ENCODE measurements around the gene DNAJB9. TPM values are rescaled to one million over a fixed set of nuclear protein-coding genes. Genes with fewer than 3 reads are reported as not detected.

Gene DNAJB9
- total and polyA plus RNA-seq, 9 of the 15 experiments (the other 6 are each of a cell fraction or from before 2014, with no cell fraction given) = 4.3 to 34.2 (median 9.6) TPM

GRCh38 chr7:108570146-108570755 is 577 bp downstream of the DNAJB9 start (continued):
- TF ChIP-seq ZNF785 (CRISPR knock-in tag; IDR thresholded peaks at IDR 0.05) (no peak), ZNF778 (CRISPR knock-in tag; IDR thresholded peaks at IDR 0.05) (no peak), SIRT6 (IDR thresholded peaks at IDR 0.05; ENCODE audit: low read depth, low read length) (no peak), YBX1 (IDR thresholded peaks at IDR 0.05) (no peak), ZNF75A (CRISPR knock-in tag; IDR thresholded peaks at IDR 0.05) (0 out of 2 replicates have a peak, but pooled peaks have one; percentile 44), SIN3A (IDR thresholded peaks at IDR 0.05; ENCODE audit: borderline replicate concordance in 2 of 2, control insufficient read depth in 1 of 2, low read depth in 2 of 2, low read length in 2 of 2) (peak in 1 of 2 experiments; percentile 18; a peak in 1 of 4 replicates), TSC22D4 (tag; IDR thresholded peaks at IDR 0.05) (no peak), E4F1 (CRISPR knock-in tag; IDR thresholded peaks at IDR 0.05; ENCODE audit: borderline replicate concordance) (no peak), ZBTB9 (CRISPR knock-in tag; IDR thresholded peaks at IDR 0.05) (no peak), SETDB1 (IDR thresholded peaks at IDR 0.05; ENCODE audit: low read length) (no peak), HNRNPLL (IDR thresholded peaks at IDR 0.05; ENCODE audit: low read depth, low read length, poor library complexity, severe bottlenecking) (peak; percentile 76), BCOR (IDR thresholded peaks at IDR 0.05) (no peak; the same call in 1 of the 2 replicates), MAZ (CRISPR knock-in tag; conservative IDR thresholded peaks at IDR 0.05 in 1 of 2, IDR thresholded peaks at IDR 0.05 in 1 of 2) (0 out of 4 replicates have a peak, but pooled peaks of 1 of the 2 experiments have one; percentile 22), MIER1 (IDR thresholded peaks at IDR 0.05; ENCODE audit: low read depth) (0 out of 2 replicates have a peak, but pooled peaks have one; percentile 43), ETV1 (tag; conservative IDR thresholded peaks at IDR 0.05; ENCODE audit: low read depth) (no peak), POLR2A (conservative IDR thresholded peaks at IDR 0.05) (no peak), CBFB (CRISPR knock-in tag; IDR thresholded peaks at IDR 0.05) (0 out of 2 replicates have a peak, but pooled peaks have one; percentile 25), ZC3H8 (IDR thresholded peaks at IDR 0.05) (no peak), SMARCB1 (IDR thresholded peaks at IDR 0.05; ENCODE audit: insufficient read length, low read depth) (no peak), NEUROD1 (IDR thresholded peaks at IDR 0.05; ENCODE audit: borderline replicate concordance, low read depth, low read length, partially characterized antibody) (no peak), CBFA2T3 (IDR thresholded peaks at IDR 0.05) (no peak), NR4A1 (CRISPR knock-in tag; IDR thresholded peaks at IDR 0.05) (no peak), NR4A1 (tag; IDR thresholded peaks at IDR 0.05) (no peak), ZKSCAN8 (CRISPR knock-in tag; IDR thresholded peaks at IDR 0.05) (no peak), SP2 (IDR thresholded peaks at IDR 0.05; ENCODE audit: extremely low read depth, low read depth, low read length, poor library complexity, severe bottlenecking) (no peak), CREM (IDR thresholded peaks at IDR 0.05; ENCODE audit: low read depth) (peak; percentile 45; the same call in 1 of the 2 replicates), COPS2 (conservative IDR thresholded peaks at IDR 0.05) (no peak), SP1 (CRISPR knock-in tag; IDR thresholded peaks at IDR 0.05) (peak; percentile 54; the same call in 1 of the 2 replicates), TCF7 (IDR thresholded peaks at IDR 0.05; ENCODE audit: borderline replicate concordance) (no peak)

Measured in K562 (cell line).